Muscle layer of duodenum (tissue), 2 donors: ENCODE data around the gene PLCG1.

Experiments
- H3K27ac ChIP-seq: one replicate; pipeline ENCODE4 v1.7.0; 2013; ENCODE audit warnings: mild to moderate bottlenecking, low read length
- H3K27me3 ChIP-seq: one replicate; pipeline ENCODE4 v1.7.0; 2013; ENCODE audit warnings: low read depth, mild to moderate bottlenecking, control low read depth, low read length
- H3K36me3 ChIP-seq, 2 donors: one replicate each; pipeline ENCODE4 v1.7.0; 2013; ENCODE audit warnings: low read length in 2 of 2, control low read depth in 1 of 2, mild to moderate bottlenecking in 1 of 2; ENCODE audit not compliant: insufficient read depth in 2 of 2, control insufficient read depth in 1 of 2
- H3K4me1 ChIP-seq, 2 donors: one replicate each; pipeline ENCODE4 v1.7.0; 2013; ENCODE audit warnings: low read length in 2 of 2, mild to moderate bottlenecking in 2 of 2, control low read depth in 1 of 2, moderate library complexity in 1 of 2; ENCODE audit not compliant: insufficient read depth in 2 of 2, control insufficient read depth in 1 of 2
- H3K4me3 ChIP-seq, 2 donors: one replicate each; pipeline ENCODE4 v1.7.0; 2013; ENCODE audit warnings: low read length in 2 of 2, low read depth in 1 of 2, mild to moderate bottlenecking in 1 of 2
- H3K9me3 ChIP-seq, 2 donors: one replicate each; pipeline ENCODE4 v1.7.0; 2013; ENCODE audit warnings: low read length in 2 of 2, control low read depth in 1 of 2, mild to moderate bottlenecking in 1 of 2; ENCODE audit not compliant: control insufficient read depth in 1 of 2
- donor health status: healthy.

Gene PLCG1

GRCh38 chr20:41223112-41223511 is 85.8 kb downstream of the PLCG1 start:
- no peak overlapping the region for H3K4me3 ChIP-seq
- no peaks in the 10 kb centered on the region for H3K9me3 ChIP-seq
- H3K36me3 ChIP-seq, result no peaks in the 10 kb centered on the region
- peaks cover 4 to 33% of the 10 kb centered on the region in 2 donors for H3K4me1 ChIP-seq
- H3K27ac ChIP-seq, result no peak overlapping the region
- H3K27me3 ChIP-seq, result no peaks in the 10 kb centered on the region

DNA sequence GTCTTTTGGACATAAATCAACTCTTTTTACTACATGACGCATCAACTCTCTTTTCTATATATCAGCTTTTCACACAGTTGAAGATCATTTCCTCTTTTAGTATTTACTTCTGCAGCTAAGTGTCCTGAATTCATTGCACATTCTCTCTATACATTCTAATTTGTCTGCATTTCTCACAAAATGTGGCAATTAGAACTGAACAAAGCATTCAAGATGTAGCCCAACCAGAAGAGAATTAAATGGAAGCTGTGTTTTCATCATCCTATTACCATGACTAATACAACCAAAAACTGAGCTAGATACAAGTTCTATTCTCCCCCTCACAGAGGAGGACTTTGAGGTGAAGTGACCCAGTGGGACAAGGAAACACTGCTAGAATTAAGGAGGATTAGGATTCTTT is 86.9 kb downstream of the PLCG1 start:
- Histone ChIP-seq H3K4me3 (no peak overlapping the region), H3K4me1 (peaks cover 4 to 32% of the 10 kb centered on the region in 2 donors), H3K27me3 (no peaks in the 10 kb centered on the region), H3K9me3 (no peaks in the 10 kb centered on the region), H3K27ac (no peak overlapping the region), H3K36me3 (no peaks in the 10 kb centered on the region)

- H3K4me3 ChIP-seq, result no peak overlapping the region
- no peaks in the 10 kb centered on the region for H3K27me3 ChIP-seq
- H3K4me1 ChIP-seq, result peaks cover 4 to 33% of the 10 kb centered on the region in 2 donors
- H3K9me3 ChIP-seq, result no peaks in the 10 kb centered on the region
- no peak overlapping the region for H3K27ac ChIP-seq
- no peaks in the 10 kb centered on the region for H3K36me3 ChIP-seq
Measured at GRCh38 chr20:41225091-41225490, 87.7 kb downstream of the PLCG1 start.

GRCh38 chr20:41226426-41226825 is 89.1 kb downstream of the PLCG1 start:
- Histone ChIP-seq H3K27me3 (no peaks in the 10 kb centered on the region), H3K9me3 (no peaks in the 10 kb centered on the region), H3K4me1 (peaks cover 4 to 29% of the 10 kb centered on the region in 2 donors), H3K36me3 (no peaks in the 10 kb centered on the region), H3K27ac (no peak overlapping the region), H3K4me3 (no peak overlapping the region)
